Activated CD4-positive, alpha-beta T cell treated with anti-CD3 and anti-CD28 coated beads, Interleukin-2, amount 10 ng/mL, durations not matched to agents 24 days and 14 days (primary cell): Measurements from ENCODE around the gene RPL27A. TPM values are rescaled to one million over a fixed set of nuclear protein-coding genes. Genes with fewer than 3 reads are reported as not detected.
A peak's percentile ranks its signal among the peaks of the same experiment; 100 is the strongest.

Experiments
- DNase-seq: peaks from one replicate; pipeline ENCODE4 v3.0.0; 2022
- H3K27ac Mint-ChIP-seq: one replicate; pipeline ENCODE4 v1.8.0; 2022; ENCODE audit warnings: mild to moderate bottlenecking, mixed read lengths
- H3K27me3 Mint-ChIP-seq: one replicate; pipeline ENCODE4 v1.8.0; 2022; ENCODE audit warnings: mixed read lengths
- H3K36me3 Mint-ChIP-seq: one replicate; pipeline ENCODE4 v1.8.0; 2022; ENCODE audit warnings: low read depth, mild to moderate bottlenecking, mixed read lengths
- H3K4me1 Mint-ChIP-seq: one replicate; pipeline ENCODE4 v1.8.0; 2021; ENCODE audit warnings: mixed read lengths
- H3K4me3 Mint-ChIP-seq: one replicate; pipeline ENCODE4 v1.8.0; 2022; ENCODE audit warnings: mild to moderate bottlenecking, moderate library complexity, mixed read lengths
- H3K9me3 Mint-ChIP-seq: one replicate; pipeline ENCODE4 v1.8.0; 2021; ENCODE audit warnings: mixed read lengths
- intact Hi-C: fragments of 100-400 bp; cut with micrococcal nuclease; formaldehyde crosslinking; loops from one replicate; pipeline ENCODE4 v1.15.1; 2023
- total RNA-seq: library from RNA; stranded (reverse); gene quantifications from 2 replicates; pipeline ENCODE4 v1.2.3, GENCODE V29; 2022

RPL27A gene
- 738 and 745 TPM in 2 replicates for total RNA-seq

- peaks cover 60% of the 10 kb centered on the region for H3K36me3 Mint-ChIP-seq
- peak; percentile 100 for DNase-seq
- H3K27ac Mint-ChIP-seq = peak within 1 kb of the TSS; percentile 95
- intact Hi-C loops = loop anchor here (1.0 to 10.0 kb wide), 9 partner anchors 70 to 1772 kb away; partner anchors contain the start of genes ADM, AMPD3, EIF3F and IPO7
- H3K4me3 Mint-ChIP-seq = peak within 1 kb of the TSS; percentile 97
- no peaks in the 10 kb centered on the region for H3K9me3 Mint-ChIP-seq
- peaks cover 30% of the 10 kb centered on the region for H3K4me1 Mint-ChIP-seq
- no peaks in the 10 kb centered on the region for H3K27me3 Mint-ChIP-seq
Observed at GRCh38 chr11:8682303-8683114, at the start of gene RPL27A, which contains the start of gene TRIM66. TSS of gene RPL27A (plus strand) at chr11:8682792. CDS start at chr11:8682814, 22 bp downstream. TSS of gene TRIM66 (minus strand) at chr11:8682665. CDS start at chr11:8672274, 10,391 bp downstream.

- Mint-ChIP-seq H3K36me3 (peaks cover 32% of the 10 kb centered on the region), H3K4me3 (no peak overlapping the region), H3K27me3 (no peaks in the 10 kb centered on the region), H3K4me1 (no peaks in the 10 kb centered on the region), H3K27ac (no peak overlapping the region), H3K9me3 (no peaks in the 10 kb centered on the region)
- intact Hi-C loops = no loop called here
- no peak for DNase-seq
Observed at GRCh38 chr11:8634498-8634897, 48.1 kb upstream of the RPL27A start.

- peaks cover 1% of the 10 kb centered on the region for H3K4me1 Mint-ChIP-seq
- H3K9me3 Mint-ChIP-seq = no peaks in the 10 kb centered on the region
- H3K27me3 Mint-ChIP-seq = no peaks in the 10 kb centered on the region
- peaks cover 32% of the 10 kb centered on the region for H3K36me3 Mint-ChIP-seq
- no peak overlapping the region for H3K27ac Mint-ChIP-seq
- no peak overlapping the region for H3K4me3 Mint-ChIP-seq
- intact Hi-C loops = no loop called here
- no peak for DNase-seq
Observed at GRCh38 chr11:8636127-8636526, 46.5 kb upstream of the RPL27A start.

- H3K4me1 Mint-ChIP-seq = peaks cover 8% of the 10 kb centered on the region
- H3K27ac Mint-ChIP-seq = no peak overlapping the region
- H3K4me3 Mint-ChIP-seq = no peak overlapping the region
- no peaks in the 10 kb centered on the region for H3K27me3 Mint-ChIP-seq
- intact Hi-C loops = no loop called here
- H3K36me3 Mint-ChIP-seq = peaks cover 37% of the 10 kb centered on the region
- DNase-seq = no peak
- no peaks in the 10 kb centered on the region for H3K9me3 Mint-ChIP-seq
Observed at GRCh38 chr11:8638300-8638699, 44.3 kb upstream of the RPL27A start.

GRCh38 chr11:8639655-8640054, 42.9 kb upstream of the RPL27A start:
- intact Hi-C loops = no loop called here
- no peaks in the 10 kb centered on the region for H3K27me3 Mint-ChIP-seq
- H3K9me3 Mint-ChIP-seq = no peaks in the 10 kb centered on the region
- peaks cover 37% of the 10 kb centered on the region for H3K36me3 Mint-ChIP-seq
- H3K4me1 Mint-ChIP-seq = peaks cover 8% of the 10 kb centered on the region
- no peak for DNase-seq
- H3K27ac Mint-ChIP-seq = no peak overlapping the region
- no peak overlapping the region for H3K4me3 Mint-ChIP-seq

GRCh38 chr11:8640267-8640906, 42.2 kb upstream of the RPL27A start:
- Mint-ChIP-seq H3K27me3 (no peaks in the 10 kb centered on the region), H3K9me3 (no peaks in the 10 kb centered on the region), H3K36me3 (peaks cover 37% of the 10 kb centered on the region), H3K4me3 (no peak overlapping the region), H3K27ac (no peak overlapping the region), H3K4me1 (peaks cover 8% of the 10 kb centered on the region)
- intact Hi-C loops = no loop called here
- no peak for DNase-seq

GRCh38 chr11:8641332-8641731, 41.3 kb upstream of the RPL27A start:
- Mint-ChIP-seq H3K4me3 (no peak overlapping the region), H3K27ac (no peak overlapping the region), H3K4me1 (peaks cover 8% of the 10 kb centered on the region), H3K9me3 (no peaks in the 10 kb centered on the region), H3K27me3 (no peaks in the 10 kb centered on the region), H3K36me3 (peaks cover 31% of the 10 kb centered on the region)
- intact Hi-C loops = no loop called here
- DNase-seq = no peak

- Mint-ChIP-seq H3K9me3 (no peaks in the 10 kb centered on the region), H3K4me1 (peaks cover 10% of the 10 kb centered on the region), H3K27ac (no peak overlapping the region), H3K4me3 (no peak overlapping the region), H3K27me3 (no peaks in the 10 kb centered on the region), H3K36me3 (peaks cover 28% of the 10 kb centered on the region)
- intact Hi-C loops = no loop called here
- DNase-seq = no peak
Observed at GRCh38 chr11:8642196-8642841, 40.3 kb upstream of the RPL27A start.

- peaks cover 5% of the 10 kb centered on the region for H3K4me1 Mint-ChIP-seq
- peaks cover 20% of the 10 kb centered on the region for H3K36me3 Mint-ChIP-seq
- intact Hi-C loops = no loop called here
- no peak overlapping the region for H3K4me3 Mint-ChIP-seq
- no peak overlapping the region for H3K27ac Mint-ChIP-seq
- no peaks in the 10 kb centered on the region for H3K9me3 Mint-ChIP-seq
- DNase-seq = no peak
- H3K27me3 Mint-ChIP-seq = no peaks in the 10 kb centered on the region
Observed at GRCh38 chr11:8646873-8647272, 35.7 kb upstream of the RPL27A start.

GRCh38 chr11:8649361-8649760, 33.2 kb upstream of the RPL27A start:
- intact Hi-C loops = no loop called here
- Mint-ChIP-seq H3K4me1 (peaks cover 11% of the 10 kb centered on the region), H3K9me3 (no peaks in the 10 kb centered on the region), H3K4me3 (no peak overlapping the region), H3K27me3 (no peaks in the 10 kb centered on the region), H3K36me3 (peaks cover 18% of the 10 kb centered on the region), H3K27ac (no peak overlapping the region)
- DNase-seq = no peak

GRCh38 chr11:8650401-8650990, 32.1 kb upstream of the RPL27A start:
- Mint-ChIP-seq H3K9me3 (no peaks in the 10 kb centered on the region), H3K27me3 (no peaks in the 10 kb centered on the region), H3K4me1 (peaks cover 14% of the 10 kb centered on the region), H3K36me3 (peaks cover 18% of the 10 kb centered on the region), H3K4me3 (no peak overlapping the region), H3K27ac (no peak overlapping the region)
- no peak for DNase-seq
- intact Hi-C loops = no loop called here

GRCh38 chr11:8652140-8652539, 30.5 kb upstream of the RPL27A start:
- H3K9me3 Mint-ChIP-seq = no peaks in the 10 kb centered on the region
- intact Hi-C loops = no loop called here
- no peaks in the 10 kb centered on the region for H3K27me3 Mint-ChIP-seq
- H3K4me1 Mint-ChIP-seq = peaks cover 14% of the 10 kb centered on the region
- H3K36me3 Mint-ChIP-seq = peaks cover 14% of the 10 kb centered on the region
- no peak overlapping the region for H3K27ac Mint-ChIP-seq
- H3K4me3 Mint-ChIP-seq = no peak overlapping the region
- DNase-seq = no peak

- peaks cover 10% of the 10 kb centered on the region for H3K4me1 Mint-ChIP-seq
- DNase-seq = no peak
- no peaks in the 10 kb centered on the region for H3K9me3 Mint-ChIP-seq
- H3K4me3 Mint-ChIP-seq = no peak overlapping the region
- H3K36me3 Mint-ChIP-seq = peaks cover 7% of the 10 kb centered on the region
- H3K27me3 Mint-ChIP-seq = no peaks in the 10 kb centered on the region
- peak overlapping the region; percentile 21 for H3K27ac Mint-ChIP-seq
- intact Hi-C loops = no loop called here
Observed at GRCh38 chr11:8654503-8654902, 28.1 kb upstream of the RPL27A start.

GRCh38 chr11:8656291-8656690, 26.3 kb upstream of the RPL27A start:
- Mint-ChIP-seq H3K27me3 (no peaks in the 10 kb centered on the region), H3K4me1 (peaks cover 10% of the 10 kb centered on the region), H3K9me3 (no peaks in the 10 kb centered on the region), H3K4me3 (no peak overlapping the region), H3K27ac (no peak overlapping the region), H3K36me3 (peaks cover 7% of the 10 kb centered on the region)
- intact Hi-C loops = no loop called here
- DNase-seq = no peak
